T-cell (primary cell): ENCODE measurements around the gene NT5C1A. TPM values are rescaled to one million over a fixed set of nuclear protein-coding genes. Genes with fewer than 3 reads are reported as not detected.
A peak's percentile ranks its signal among the peaks of the same experiment; 100 is the strongest.

Source experiments
- ATAC-seq, 4 experiments: fragments of 200-7000 bp in 3 of 4; fragments of 150-1000 bp in 1 of 4; cut with Tn5 transposase; replicated peaks in 1 of 4; 1 replicate in 3 of 4; 2 replicates in 1 of 4; pipeline ENCODE4 v1.10.0; 2021; ENCODE audit warnings: moderate library complexity in 3 of 4, mild to moderate bottlenecking in 2 of 4, moderate number of reproducible peaks in 1 of 4
- CTCF ChIA-PET, 2 donors: fragments of 300-600 bp; sonication (Branson Sonifier 250); formaldehyde crosslinking; loops; one replicate each; lab custom pipeline; 2022; ENCODE audit warnings: antibody characterized with exemption in 2 of 2; lab: Charles Lee
- POLR2A ChIA-PET, 2 donors: fragments of 300-600 bp; sonication (Branson Sonifier 250); formaldehyde crosslinking; loops; one replicate each; lab custom pipeline; 2022; ENCODE audit warnings: antibody characterized with exemption in 2 of 2; lab: Charles Lee
- DNase-seq, 35 experiments: peaks; one replicate each; pipeline versions ENCODE4 v3.0.0 to v3.0.0-alpha.2; 2013 to 2023
- H3K27ac ChIP-seq: one replicate; pipeline ENCODE4 v1.5.1; 2013; ENCODE audit warnings: low read length
- H3K27me3 ChIP-seq, 2 experiments: replicated peaks in 1 of 2; 1 replicate in 1 of 2; 2 replicates in 1 of 2; pipeline versions ENCODE4 v1.6.1 to v1.7.0; 2013; ENCODE audit warnings: low read length in 1 of 2, mixed read lengths in 1 of 2; ENCODE audit not compliant: control insufficient read depth in 2 of 2, insufficient read depth in 2 of 2; ENCODE audit errors: extremely low read depth in 1 of 2
- H3K36me3 ChIP-seq, 2 donors: 1 replicate in 1 of 2; 2 replicates in 1 of 2; pipeline versions ENCODE4 v1.6.1 to v1.7.0; 2013; ENCODE audit warnings: low read length in 1 of 2; ENCODE audit not compliant: control insufficient read depth in 2 of 2, insufficient read depth in 1 of 2; ENCODE audit errors: extremely low read depth in 1 of 2
- H3K4me1 ChIP-seq, 2 experiments: 1 replicate in 1 of 2; 2 replicates in 1 of 2; pipeline versions ENCODE4 v1.6.1 to v1.7.0; 2013; ENCODE audit warnings: low read length in 2 of 2, mixed read lengths in 1 of 2; ENCODE audit not compliant: insufficient read depth in 2 of 2, control insufficient read depth in 1 of 2; ENCODE audit errors: extremely low read depth in 1 of 2
- H3K4me3 ChIP-seq, 2 donors: 1 replicate in 1 of 2; 2 replicates in 1 of 2; pipeline versions ENCODE4 v1.5.1 to v1.7.0; 2013; ENCODE audit warnings: mild to moderate bottlenecking in 2 of 2, low read length in 1 of 2, moderate library complexity in 1 of 2; ENCODE audit not compliant: control insufficient read depth in 1 of 2; ENCODE audit errors: extremely low read depth in 1 of 2
- H3K9me3 ChIP-seq: 2 replicates; pipeline ENCODE4 v1.7.0; 2013
- H3K27ac Mint-ChIP-seq, 2 donors: one replicate each; pipeline ENCODE4 v1.8.0; 2020 to 2021; ENCODE audit warnings: mild to moderate bottlenecking in 2 of 2, mixed read lengths in 2 of 2
- H3K27me3 Mint-ChIP-seq, 2 donors: one replicate each; pipeline ENCODE4 v1.8.0; 2021 to 2022; ENCODE audit warnings: mixed read lengths in 2 of 2
- H3K36me3 Mint-ChIP-seq: one replicate; pipeline ENCODE4 v1.8.0; 2021; ENCODE audit warnings: mixed read lengths
- H3K4me1 Mint-ChIP-seq, 3 donors: one replicate each; pipeline ENCODE4 v1.8.0; 2020 to 2022; ENCODE audit warnings: mixed read lengths in 3 of 3, mild to moderate bottlenecking in 1 of 3
- H3K4me3 Mint-ChIP-seq, 3 donors: one replicate each; pipeline ENCODE4 v1.8.0; 2020 to 2022; ENCODE audit warnings: mild to moderate bottlenecking in 3 of 3, mixed read lengths in 3 of 3, moderate library complexity in 3 of 3
- H3K9me3 Mint-ChIP-seq, 3 donors: one replicate each; pipeline ENCODE4 v1.8.0; 2020 to 2022; ENCODE audit warnings: mixed read lengths in 3 of 3
- WGBS: methylation state at CpG from one replicate; pipeline ENCODE4 v1.1.5; 2013; ENCODE audit warnings: missing lambda C conversion rate; ENCODE audit not compliant: insufficient coverage; 5-methylcytosine and 5-hydroxymethylcytosine counted together
- total RNA-seq, 35 experiments: library from RNA in 6 of 35; stranded (reverse) in 6 of 35; fragments of 120-200 nt in 1 of 35; gene quantifications; one replicate each; pipeline versions ENCODE4 v1.2.1 to v1.2.4 and lab custom pipeline; 2013 to 2026

Gene NT5C1A
- total RNA-seq, 5 donors from 2014 or later (not counting 1 experiment from before 2014, with no cell fraction given) = 0.22 to 1.3 (median 0.42) TPM; not detected in 1

- WGBS = no CpG with 5 or more reads among the region's 1 CpG
- Mint-ChIP-seq H3K27me3 (peaks cover 7 to 18% of the 10 kb centered on the region in 2 donors), H3K4me3 (no peak overlapping the region), H3K4me1 (peaks cover 7 to 13% (median 10%) of the 10 kb centered on the region in 3 donors), H3K36me3 (peaks cover 9% of the 10 kb centered on the region), H3K27ac (no peak overlapping the region), H3K9me3 (no peaks in the 10 kb centered on the region)
- ATAC-seq = no peak
- no peak for DNase-seq
- no peak overlapping the region for H3K27ac ChIP-seq
- peaks cover 0 to 20% of the 10 kb centered on the region in 2 experiments for H3K4me1 ChIP-seq
- CTCF ChIA-PET = interaction anchor here in 1 of 2 donors (0.5 kb wide), 1 partner anchor 44 kb away, joined by 3 read pairs; no protein-coding TSS in a partner anchor
- H3K27me3 ChIP-seq = peaks cover 8 to 34% of the 10 kb centered on the region in 2 experiments
- POLR2A ChIA-PET = interaction anchor here in 1 of 2 donors (0.6 kb wide), 1 partner anchor 8 kb away, joined by 3 read pairs; no protein-coding TSS in a partner anchor
- no peak overlapping the region for H3K4me3 ChIP-seq
- H3K9me3 ChIP-seq = no peaks in the 10 kb centered on the region
- H3K36me3 ChIP-seq = no peaks in the 10 kb centered on the region
Measured at GRCh38 chr1:39675220-39675619, 3.3 kb upstream of the NT5C1A start.

GRCh38 chr1:39673215-39673614 lies 1.3 kb upstream of the NT5C1A start:
- H3K27ac Mint-ChIP-seq = peak overlapping the region in 1 of 2 donors; percentile 44
- Histone ChIP-seq H3K4me1 (peaks cover 0 to 20% of the 10 kb centered on the region in 2 experiments), H3K27me3 (peaks cover 10 to 52% of the 10 kb centered on the region in 2 experiments), H3K27ac (no peak overlapping the region), H3K36me3 (no peaks in the 10 kb centered on the region), H3K9me3 (no peaks in the 10 kb centered on the region), H3K4me3 (no peak overlapping the region)
- H3K4me1 Mint-ChIP-seq = peaks cover 6 to 9% (median 8%) of the 10 kb centered on the region in 3 donors
- no peak for DNase-seq
- POLR2A ChIA-PET = interaction anchor here (0.6 kb wide), 2 partner anchors 16 to 748 kb away, joined by 3 to 4 read pairs; no protein-coding TSS in a partner anchor
- H3K9me3 Mint-ChIP-seq = no peaks in the 10 kb centered on the region
- peaks cover 16 to 36% of the 10 kb centered on the region in 2 donors for H3K27me3 Mint-ChIP-seq
- 100% methylated on average over 3 of the region's 3 CpGs for WGBS
- H3K4me3 Mint-ChIP-seq = no peak overlapping the region
- CTCF ChIA-PET = interaction anchor here (1.1 to 1.9 kb wide), 4 partner anchors 15 to 62 kb away, joined by 3 to 9 read pairs (median 4); no protein-coding TSS in a partner anchor
- ATAC-seq = no peak
- no peaks in the 10 kb centered on the region for H3K36me3 Mint-ChIP-seq

- H3K9me3 Mint-ChIP-seq = no peaks in the 10 kb centered on the region
- DNase-seq = peak in 15 of 35 experiments; percentile 13 to 62 (median 31)
- Histone ChIP-seq H3K4me1 (peaks cover 0 to 20% of the 10 kb centered on the region in 2 experiments), H3K9me3 (no peaks in the 10 kb centered on the region), H3K27ac (no peak overlapping the region), H3K27me3 (peaks cover 10 to 55% of the 10 kb centered on the region in 2 experiments), H3K4me3 (peak overlapping the region in 1 of 2 donors; percentile 15), H3K36me3 (no peaks in the 10 kb centered on the region)
- ChIA-PET CTCF (interaction anchor here (0.6 to 1.9 kb wide), 6 partner anchors 14 to 66 kb away, joined by 3 to 10 read pairs (median 4); no protein-coding TSS in a partner anchor), POLR2A (interaction anchor here in 1 of 2 donors (0.5 kb wide), 1 partner anchor 251 kb away, joined by 3 read pairs; no protein-coding TSS in a partner anchor)
- ATAC-seq = peak in 3 of 4 experiments; percentile 29 to 49 (median 44)
- H3K27me3 Mint-ChIP-seq = peaks cover 18 to 39% of the 10 kb centered on the region in 2 donors
- peak overlapping the region; percentile 63 to 66 (median 66) for H3K4me3 Mint-ChIP-seq
- peaks cover 6 to 9% (median 8%) of the 10 kb centered on the region in 3 donors for H3K4me1 Mint-ChIP-seq
- 34% methylated on average over 8 of the region's 12 CpGs for WGBS
- H3K27ac Mint-ChIP-seq = no peak overlapping the region
- no peaks in the 10 kb centered on the region for H3K36me3 Mint-ChIP-seq
Measured at GRCh38 chr1:39672551-39672947, 642 bp upstream of the NT5C1A start.

GRCh38 chr1:39671433-39671792 lies 494 bp downstream of the NT5C1A start:
- no peaks in the 10 kb centered on the region for H3K9me3 ChIP-seq
- Mint-ChIP-seq H3K9me3 (no peaks in the 10 kb centered on the region), H3K27me3 (peaks cover 18 to 41% of the 10 kb centered on the region in 2 donors), H3K4me3 (peak overlapping the region; percentile 34 to 63 (median 34)), H3K4me1 (peaks cover 6 to 9% (median 8%) of the 10 kb centered on the region in 3 donors), H3K27ac (no peak overlapping the region), H3K36me3 (no peaks in the 10 kb centered on the region)
- CTCF ChIA-PET = interaction anchor here (0.8 to 1.6 kb wide), 4 partner anchors 9 to 65 kb away, joined by 3 to 10 read pairs (median 4); no protein-coding TSS in a partner anchor
- H3K27ac ChIP-seq = no peak overlapping the region
- DNase-seq (peak in 1 of 35 experiments; percentile 13), ATAC-seq (peak; percentile 16 to 24 (median 22))
- 9% methylated on average over 26 of the region's 26 CpGs for WGBS
- peak overlapping the region; percentile 7 to 10 for H3K4me3 ChIP-seq
- peaks cover 10 to 55% of the 10 kb centered on the region in 2 experiments for H3K27me3 ChIP-seq
- POLR2A ChIA-PET = interaction anchor here in 1 of 2 donors (0.6 to 1.2 kb wide), 2 partner anchors 20 to 592 kb away, joined by 3 to 4 read pairs; partner anchors contain the start of gene HPCAL4
- H3K36me3 ChIP-seq = no peaks in the 10 kb centered on the region
- peaks cover 0 to 20% of the 10 kb centered on the region in 2 experiments for H3K4me1 ChIP-seq

GRCh38 chr1:39670689-39671088 lies 1.2 kb downstream of the NT5C1A start:
- no peaks in the 10 kb centered on the region for H3K36me3 Mint-ChIP-seq
- WGBS = 80% methylated on average over 1 of the region's 1 CpG
- Histone ChIP-seq H3K4me3 (no peak overlapping the region), H3K4me1 (peaks cover 0 to 20% of the 10 kb centered on the region in 2 experiments), H3K9me3 (no peaks in the 10 kb centered on the region), H3K27ac (no peak overlapping the region), H3K27me3 (peaks cover 10 to 61% of the 10 kb centered on the region in 2 experiments), H3K36me3 (no peaks in the 10 kb centered on the region)
- peaks cover 6 to 9% (median 8%) of the 10 kb centered on the region in 3 donors for H3K4me1 Mint-ChIP-seq
- DNase-seq (no peak), ATAC-seq (no peak)
- ChIA-PET CTCF (interaction anchor here (0.6 to 2.1 kb wide), 6 partner anchors 10 to 98 kb away, joined by 3 to 8 read pairs (median 3); no protein-coding TSS in a partner anchor), POLR2A (interaction anchor here (0.6 to 1.2 kb wide), 2 partner anchors 20 to 1873 kb away, joined by 3 to 4 read pairs; partner anchors contain the start of gene HPCAL4 (in 1 of the 2))
- H3K9me3 Mint-ChIP-seq = no peaks in the 10 kb centered on the region
- H3K27me3 Mint-ChIP-seq = peaks cover 18 to 41% of the 10 kb centered on the region in 2 donors
- H3K27ac Mint-ChIP-seq = no peak overlapping the region
- peak overlapping the region; percentile 28 to 63 (median 59) for H3K4me3 Mint-ChIP-seq

- Histone ChIP-seq H3K9me3 (no peaks in the 10 kb centered on the region), H3K27me3 (peaks cover 10 to 57% of the 10 kb centered on the region in 2 experiments), H3K4me1 (peaks cover 0 to 20% of the 10 kb centered on the region in 2 experiments), H3K27ac (no peak overlapping the region), H3K4me3 (no peak overlapping the region), H3K36me3 (no peaks in the 10 kb centered on the region)
- Mint-ChIP-seq H3K27me3 (peaks cover 18 to 41% of the 10 kb centered on the region in 2 donors), H3K4me3 (no peak overlapping the region), H3K4me1 (peaks cover 6 to 9% (median 8%) of the 10 kb centered on the region in 3 donors), H3K27ac (no peak overlapping the region), H3K36me3 (no peaks in the 10 kb centered on the region), H3K9me3 (no peaks in the 10 kb centered on the region)
- WGBS = 94% methylated on average over 2 of the region's 3 CpGs
- ChIA-PET POLR2A (interaction anchor here (0.6 to 0.7 kb wide), 3 partner anchors 24 to 571 kb away, joined by 3 to 4 read pairs (median 3); no protein-coding TSS in a partner anchor), CTCF (interaction anchor here (0.7 to 2.1 kb wide), 3 partner anchors 11 to 1280 kb away, joined by 3 to 8 read pairs (median 3); partner anchors contain the start of gene HPCAL4 (in 1 of the 2))
- DNase-seq (no peak), ATAC-seq (no peak)
Measured at GRCh38 chr1:39668894-39669293, 3.0 kb downstream of the NT5C1A start.
